Measurements from ENCODE around the gene TIPARP.

The TIPARP gene

GRCh38 chr3:156628836-156629618 is 45.4 kb upstream of the TIPARP start:
- Histone ChIP-seq H3K4me1 (ENCODE audit: insufficient read depth, low read length, poor library complexity, severe bottlenecking) (peaks cover 5% of the 10 kb centered on the region), H3K36me3 (ENCODE audit: insufficient read depth, low read length) (no peaks in the 10 kb centered on the region), H4K20me1 (ENCODE audit: insufficient read depth, low read length, poor library complexity, severe bottlenecking) (no peaks in the 10 kb centered on the region), H3K4me2 (ENCODE audit: low read depth, low read length, poor library complexity, severe bottlenecking) (no peak overlapping the region), H2AFZ (ENCODE audit: low read length) (no peak overlapping the region), H3K27me3 (ENCODE audit: insufficient read depth, low read length, poor library complexity, severe bottlenecking) (no peaks in the 10 kb centered on the region), H3K4me3 (ENCODE audit: low read length, poor library complexity, severe bottlenecking) (no peak overlapping the region), H3K9me2 (replicated peaks; ENCODE audit: low read depth, low read length) (no peaks in the 10 kb centered on the region), H3F3A (ENCODE audit: low read depth) (no peaks in the 10 kb centered on the region), H3K9ac (ENCODE audit: low read depth, low read length, poor library complexity, severe bottlenecking) (no peak overlapping the region), H3K79me2 (ENCODE audit: insufficient read depth, low read length) (no peaks in the 10 kb centered on the region), H3K9me3 (ENCODE audit: insufficient read depth, low read depth, low read length) (no peaks in the 10 kb centered on the region)
- TF ChIP-seq CTCF (conservative IDR thresholded peaks at IDR 0.05; ENCODE audit: low read length) (no peak), EZH2phosphoT487 (IDR thresholded peaks at IDR 0.05; ENCODE audit: borderline replicate concordance) (no peak)

GRCh38 chr3:156630081-156630772 is 44.2 kb upstream of the TIPARP start:
- Histone ChIP-seq H4K20me1 (ENCODE audit: insufficient read depth, low read length, poor library complexity, severe bottlenecking) (no peaks in the 10 kb centered on the region), H3K9me3 (ENCODE audit: insufficient read depth, low read depth, low read length) (no peaks in the 10 kb centered on the region), H3K4me3 (ENCODE audit: low read length, poor library complexity, severe bottlenecking) (no peak overlapping the region), H3K4me1 (ENCODE audit: insufficient read depth, low read length, poor library complexity, severe bottlenecking) (peaks cover 5% of the 10 kb centered on the region), H3K9me2 (replicated peaks; ENCODE audit: low read depth, low read length) (no peaks in the 10 kb centered on the region), H3K79me2 (ENCODE audit: insufficient read depth, low read length) (no peaks in the 10 kb centered on the region), H3K9ac (ENCODE audit: low read depth, low read length, poor library complexity, severe bottlenecking) (no peak overlapping the region), H3K27me3 (ENCODE audit: insufficient read depth, low read length, poor library complexity, severe bottlenecking) (no peaks in the 10 kb centered on the region), H3F3A (ENCODE audit: low read depth) (no peaks in the 10 kb centered on the region), H3K4me2 (ENCODE audit: low read depth, low read length, poor library complexity, severe bottlenecking) (no peak overlapping the region), H2AFZ (ENCODE audit: low read length) (no peak overlapping the region), H3K36me3 (ENCODE audit: insufficient read depth, low read length) (no peaks in the 10 kb centered on the region)
- TF ChIP-seq CTCF (conservative IDR thresholded peaks at IDR 0.05; ENCODE audit: low read length) (no peak), EZH2phosphoT487 (IDR thresholded peaks at IDR 0.05; ENCODE audit: borderline replicate concordance) (no peak)

GRCh38 chr3:156630773-156631093 is 43.7 kb upstream of the TIPARP start:
- no peak for TF ChIP-seq CTCF (conservative IDR thresholded peaks at IDR 0.05; ENCODE audit: low read length)
- no peak for TF ChIP-seq EZH2phosphoT487 (IDR thresholded peaks at IDR 0.05; ENCODE audit: borderline replicate concordance)
- Histone ChIP-seq H3K9me3 (ENCODE audit: insufficient read depth, low read depth, low read length) (no peaks in the 10 kb centered on the region), H3K4me3 (ENCODE audit: low read length, poor library complexity, severe bottlenecking) (no peak overlapping the region), H2AFZ (ENCODE audit: low read length) (no peak overlapping the region), H4K20me1 (ENCODE audit: insufficient read depth, low read length, poor library complexity, severe bottlenecking) (no peaks in the 10 kb centered on the region), H3K9ac (ENCODE audit: low read depth, low read length, poor library complexity, severe bottlenecking) (no peak overlapping the region), H3K27me3 (ENCODE audit: insufficient read depth, low read length, poor library complexity, severe bottlenecking) (no peaks in the 10 kb centered on the region), H3K4me1 (ENCODE audit: insufficient read depth, low read length, poor library complexity, severe bottlenecking) (peaks cover 5% of the 10 kb centered on the region), H3K4me2 (ENCODE audit: low read depth, low read length, poor library complexity, severe bottlenecking) (no peak overlapping the region), H3K79me2 (ENCODE audit: insufficient read depth, low read length) (no peaks in the 10 kb centered on the region), H3F3A (ENCODE audit: low read depth) (no peaks in the 10 kb centered on the region), H3K9me2 (replicated peaks; ENCODE audit: low read depth, low read length) (no peaks in the 10 kb centered on the region), H3K36me3 (ENCODE audit: insufficient read depth, low read length) (no peaks in the 10 kb centered on the region)
